Endothelial cell of umbilical vein (primary cell): ENCODE measurements around the gene C13orf46. TPM values are rescaled to one million over a fixed set of nuclear protein-coding genes. Genes with fewer than 3 reads are reported as not detected.

Experiments used
- BruUV-seq: library from RNA; stranded (reverse); fragments of 400-500 nt; replicated peaks from 2 replicates; lab custom pipeline; 2021; lab: Mats Ljungman, UMichigan
- CTCF ChIA-PET: fragments of 300-600, 350-600 bp; sonication (Branson Sonifier 250); formaldehyde crosslinking; loops from one replicate; lab custom pipeline; 2021; ENCODE audit warnings: antibody characterized with exemption, inconsistent platforms; lab: Charles Lee
- POLR2A ChIA-PET: fragments of 300-600, 350-600 bp; sonication (Branson Sonifier 250); formaldehyde crosslinking; loops from one replicate; lab custom pipeline; 2021; ENCODE audit warnings: antibody characterized with exemption, inconsistent platforms; lab: Charles Lee
- DNase-seq: peaks from one replicate; pipeline ENCODE4 v3.0.0-alpha.2; 2011; ENCODE audit warnings: low read depth, low spot score
- FAIRE-seq: peaks from 2 replicates; lab custom pipeline; 2011; peaks lifted over from hg19 to GRCh38; lab: Jason Lieb, UNC
- H2AFZ ChIP-seq: 2 replicates; pipeline ENCODE4 v1.6.0; 2012; ENCODE audit warnings: low read depth, low read length, control low read depth, inconsistent platforms
- H3K27ac ChIP-seq: 2 replicates; pipeline ENCODE4 v1.5.1; 2011; ENCODE audit warnings: low read depth, mild to moderate bottlenecking, control low read depth, low read length, moderate library complexity; ENCODE audit not compliant: insufficient read depth
- H3K27me3 ChIP-seq, 2 experiments: 2 replicates each; pipeline versions ENCODE4 v1.6.0 to v1.6.1; 2011; ENCODE audit warnings: low read length in 2 of 2, mixed read lengths in 1 of 2; ENCODE audit not compliant: control insufficient read depth in 2 of 2, insufficient read depth in 2 of 2
- H3K36me3 ChIP-seq, 2 experiments: 2 replicates in 1 of 2; 3 replicates in 1 of 2; pipeline ENCODE4 v1.5.1; 2011; ENCODE audit warnings: low read length in 2 of 2, mild to moderate bottlenecking in 1 of 2, moderate library complexity in 1 of 2; ENCODE audit not compliant: control insufficient read depth in 2 of 2, insufficient read depth in 2 of 2; ENCODE audit errors: extremely low read depth in 1 of 2
- H3K4me1 ChIP-seq: 3 replicates; pipeline ENCODE4 v1.5.1; 2011; ENCODE audit warnings: mild to moderate bottlenecking, low read length; ENCODE audit not compliant: control insufficient read depth, insufficient read depth; ENCODE audit errors: extremely low read depth
- H3K4me2 ChIP-seq: 2 replicates; pipeline ENCODE4 v1.6.1; 2011; ENCODE audit warnings: low read length, control low read depth, mixed read lengths; ENCODE audit not compliant: insufficient read depth
- H3K4me3 ChIP-seq, 3 experiments: fragments of 200-600 bp in 1 of 3; sonication (generic), shearing (Covaris generic) in 1 of 3; replicated peaks in 1 of 3; 2 replicates each; pipeline ENCODE4 v1.5.1; 2011 to 2016; ENCODE audit warnings: control low read depth in 3 of 3, low read length in 3 of 3, mild to moderate bottlenecking in 2 of 3, inconsistent platforms in 1 of 3, low read depth in 1 of 3, moderate library complexity in 1 of 3; ENCODE audit not compliant: insufficient read depth in 1 of 3
- H3K79me2 ChIP-seq: 2 replicates; pipeline ENCODE4 v1.6.0; 2012; ENCODE audit warnings: low read length, inconsistent platforms; ENCODE audit not compliant: control insufficient read depth, insufficient read depth
- H3K9ac ChIP-seq: replicated peaks from 2 replicates; pipeline ENCODE3; 2011; ENCODE audit warnings: low read length, control low read depth; ENCODE audit not compliant: insufficient read depth; ENCODE audit errors: extremely low read depth
- H3K9me1 ChIP-seq: replicated peaks from 3 replicates; pipeline ENCODE4 v1.6.0; 2011; ENCODE audit warnings: mild to moderate bottlenecking, low read length; ENCODE audit not compliant: control insufficient read depth, insufficient read depth; ENCODE audit errors: extremely low read depth
- H3K9me3 ChIP-seq: replicated peaks from 2 replicates; pipeline ENCODE4 v1.5.1; 2012; ENCODE audit warnings: low read length, inconsistent platforms; ENCODE audit not compliant: control insufficient read depth, insufficient read depth
- H4K20me1 ChIP-seq: replicated peaks from 2 replicates; pipeline ENCODE3; 2011; ENCODE audit warnings: mild to moderate bottlenecking, low read length; ENCODE audit not compliant: control insufficient read depth, insufficient read depth; ENCODE audit errors: extremely low read depth
- CTCF ChIP-seq, 2 donors: IDR thresholded peaks; 1 replicate in 1 of 2; 2 replicates in 1 of 2; pipeline ENCODE4 v1.5.1; 2011; ENCODE audit warnings: low read length in 2 of 2, mild to moderate bottlenecking in 2 of 2, moderate library complexity in 2 of 2, control low read depth in 1 of 2, inconsistent platforms in 1 of 2, low read depth in 1 of 2; ENCODE audit not compliant: insufficient read depth in 1 of 2; ENCODE audit errors: extremely low read depth in 1 of 2
- EZH2 ChIP-seq: IDR thresholded peaks from 2 replicates; pipeline ENCODE4 v1.6.1; 2012; ENCODE audit warnings: borderline replicate concordance, low read depth, mild to moderate bottlenecking, moderate library complexity, low read length, inconsistent platforms; ENCODE audit not compliant: severe bottlenecking
- FOS ChIP-seq: IDR thresholded peaks from 2 replicates; pipeline ENCODE4 v1.6.1; 2011; ENCODE audit warnings: mild to moderate bottlenecking, low read length, moderate library complexity, borderline replicate concordance; ENCODE audit not compliant: insufficient read depth
- GATA2 ChIP-seq: IDR thresholded peaks from 2 replicates; pipeline ENCODE4 v1.7.0; 2011; ENCODE audit warnings: low read depth, mild to moderate bottlenecking, moderate library complexity, mixed read lengths, low read length; ENCODE audit not compliant: insufficient read length, insufficient read depth
- JUN ChIP-seq: IDR thresholded peaks from 2 replicates; pipeline ENCODE4 v1.6.1; 2011; ENCODE audit warnings: borderline replicate concordance, low read depth; ENCODE audit not compliant: insufficient read length, insufficient read depth
- MAX ChIP-seq: IDR thresholded peaks from 2 replicates; pipeline ENCODE4 v1.6.1; 2011; ENCODE audit not compliant: insufficient read depth, insufficient read length
- MYC ChIP-seq: IDR thresholded peaks from one replicate; pipeline ENCODE4 v1.6.1; 2011; ENCODE audit warnings: mild to moderate bottlenecking, low read depth, low read length
- POLR2A ChIP-seq: IDR thresholded peaks from 2 replicates; pipeline ENCODE4 v1.6.1; 2012; ENCODE audit warnings: low read depth, mild to moderate bottlenecking, control low read depth, low read length
- POLR2AphosphoS5 ChIP-seq: IDR thresholded peaks from 2 replicates; pipeline ENCODE4 v1.6.1; 2012; ENCODE audit warnings: low read depth, mild to moderate bottlenecking, control low read depth, low read length, moderate library complexity; ENCODE audit not compliant: insufficient read depth
- dilution Hi-C: fragments of 300-500 bp; cut with MboI; formaldehyde crosslinking; loops from one replicate; pipeline ENCODE4 v1.15.0; 2019; ENCODE audit warnings: low sequenced_read_pairs; ENCODE audit not compliant: extremely low pct_ligation_motif_present
- intact Hi-C: fragments of 100-400 bp; cut with micrococcal nuclease; formaldehyde crosslinking; loops from one replicate; pipeline ENCODE4 v1.10.0; 2022
- polyA plus RNA-seq, 4 experiments: library from polyadenylated mRNA; depleted of rRNA in 3 of 4; stranded (reverse) in 3 of 4; unstranded in 1 of 4; fragments of >200 nt; gene quantifications; 2 replicates each; pipeline versions ENCODE4 v1.2.1 to v1.2.3, GENCODE V29; 2011 to 2012; ENCODE audit warnings: missing spikeins in 1 of 4
- total RNA-seq: library from RNA; stranded (reverse); gene quantifications from 2 replicates; pipeline ENCODE4 v1.2.3, GENCODE V29; 2021

The C13orf46 gene
- total and polyA plus RNA-seq, 2 donors (not counting 3 experiments of a cell fraction or from before 2014, with no cell fraction given), result 1.3 to 1.7 TPM

DNA sequence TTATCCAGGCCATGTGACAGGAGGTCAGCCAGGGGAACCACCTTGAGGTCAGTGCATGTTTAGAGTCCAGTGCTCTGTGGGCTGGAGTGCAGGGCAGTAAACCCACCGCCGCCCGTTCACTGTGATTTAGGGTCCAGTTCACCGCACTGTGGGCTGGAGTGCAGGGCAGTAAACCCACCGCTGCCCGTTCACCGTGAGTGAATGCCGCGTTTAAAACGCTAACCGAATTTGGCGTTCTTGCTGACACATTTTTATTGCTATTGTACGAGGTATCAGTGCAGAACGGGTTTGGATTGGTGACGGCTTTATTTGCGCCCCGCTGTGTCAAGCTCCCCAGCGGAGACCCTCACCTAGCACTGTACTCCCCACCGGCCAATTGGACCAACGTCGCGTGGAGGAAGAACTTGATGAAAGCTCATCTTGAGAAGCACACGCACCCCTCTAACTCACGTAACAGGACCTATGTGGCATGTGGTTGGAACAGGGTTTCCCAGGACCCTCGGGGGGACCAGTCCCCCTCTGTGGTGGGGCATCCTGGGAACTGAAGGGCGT is 27.9 kb downstream of the C13orf46 start:
- FAIRE-seq (no peak), DNase-seq (no peak)
- Histone ChIP-seq H3K4me3 (no peak overlapping the region), H3K27ac (no peak overlapping the region), H3K36me3 (no peaks in the 10 kb centered on the region), H3K9me1 (no peaks in the 10 kb centered on the region), H3K9me3 (no peaks in the 10 kb centered on the region), H4K20me1 (no peaks in the 10 kb centered on the region), H3K4me2 (no peak overlapping the region), H3K79me2 (no peaks in the 10 kb centered on the region), H3K27me3 (no peaks in the 10 kb centered on the region), H2AFZ (no peak overlapping the region), H3K4me1 (no peaks in the 10 kb centered on the region), H3K9ac (no peak overlapping the region)
- dilution Hi-C loops (no loop called here), intact Hi-C loops (no loop called here)
- TF ChIP-seq POLR2A (no peak), MAX (no peak), JUN (no peak), CTCF (IDR thresholded peaks at IDR 0.05; ENCODE audit: extremely low read depth in 1 of 2, insufficient read depth in 1 of 2, low read depth in 1 of 2, low read length in 2 of 2) (no peak), EZH2 (no peak), FOS (no peak), MYC (no peak), GATA2 (no peak), POLR2AphosphoS5 (no peak)
- ChIA-PET POLR2A (no interaction called here), CTCF (interaction anchor here (1.0 to 2.9 kb wide), 5 partner anchors 12 to 221 kb away, joined by 3 to 30 read pairs (median 18); no protein-coding TSS in a partner anchor)
- BruUV-seq, result no TSS peak
